Activated naive CD4-positive, alpha-beta T cell treated with Interleukin-2 at 50 U/mL for 16 hours (primary cell): ENCODE results near the gene ARHGAP30.

Source experiments
- DNase-seq: peaks from one replicate; pipeline ENCODE4 v3.0.0-alpha.2; 2020

The ARHGAP30 gene

GRCh38 chr1:161089251-161089924 lies 19.7 kb upstream of the ARHGAP30 start, which contains the start of gene NECTIN4:
Gene NECTIN4, minus strand, starts transcription at chr1:161089558. Its CDS starts 262 bp downstream, at chr1:161089296.
- DNase-seq: no peak

- DNase-seq: no peak
Measured at GRCh38 chr1:161088587-161089110, 19.0 kb upstream of the ARHGAP30 start.

GRCh38 chr1:161086457-161086856 lies 16.8 kb upstream of the ARHGAP30 start:
- DNase-seq: no peak

- DNase-seq: no peak
Measured at GRCh38 chr1:161085165-161085564, 15.5 kb upstream of the ARHGAP30 start.

GRCh38 chr1:161084597-161084988 lies 14.9 kb upstream of the ARHGAP30 start:
- DNase-seq: no peak

- DNase-seq: no peak
Measured at GRCh38 chr1:161083748-161084596, 14.3 kb upstream of the ARHGAP30 start.

GRCh38 chr1:161082996-161083747 lies 13.5 kb upstream of the ARHGAP30 start:
- DNase-seq: no peak

- no peak for DNase-seq
Measured at GRCh38 chr1:161082483-161082882, 12.8 kb upstream of the ARHGAP30 start.

- DNase-seq: no peak
Measured at GRCh38 chr1:161081519-161081918, 11.8 kb upstream of the ARHGAP30 start.

- DNase-seq: no peak
Measured at GRCh38 chr1:161080441-161081405, 11.0 kb upstream of the ARHGAP30 start.

GRCh38 chr1:161079436-161080110 lies 9.9 kb upstream of the ARHGAP30 start:
- DNase-seq: no peak

GRCh38 chr1:161077426-161077825 lies 7.7 kb upstream of the ARHGAP30 start:
- DNase-seq: no peak

GRCh38 chr1:161076410-161076809 lies 6.7 kb upstream of the ARHGAP30 start:
- DNase-seq: no peak

- no peak for DNase-seq
Measured at GRCh38 chr1:161074676-161075368, 5.1 kb upstream of the ARHGAP30 start.

GRCh38 chr1:161073474-161074121 lies 3.9 kb upstream of the ARHGAP30 start:
- no peak for DNase-seq

GRCh38 chr1:161072751-161073449 lies 3.2 kb upstream of the ARHGAP30 start:
- no peak for DNase-seq

- peak; percentile 46 for DNase-seq
Measured at GRCh38 chr1:161071886-161072371, 2.2 kb upstream of the ARHGAP30 start.

- DNase-seq: no peak
Measured at GRCh38 chr1:161070761-161071160, 1.1 kb upstream of the ARHGAP30 start.

GRCh38 chr1:161069241-161069640 lies 450 bp downstream of the ARHGAP30 start:
- DNase-seq: peak; percentile 12
